Mesenteric fat pad (tissue), 1 donor: ENCODE measurements around the gene KRT36. TPM values are rescaled to one million over a fixed set of nuclear protein-coding genes. Genes with fewer than 3 reads are reported as not detected.

ENCODE experiments used
- DNase-seq: peaks from one replicate; pipeline ENCODE4 v3.0.0-alpha.2; 2020; ENCODE audit warnings: low spot score
- total RNA-seq: library from RNA; stranded (reverse); fragmentation: NEBNext Ultra II Directional; extraction: Animal tissue kit (Norgen Biotek cat#: 25700); gene quantifications from one replicate; pipeline ENCODE4 v1.2.1, GENCODE V29; 2021
- donor health status: DM: yes; HTN: yes; CAD: no.

KRT36 gene
- total RNA-seq, 1 donor from 2014 or later = not detected

DNA sequence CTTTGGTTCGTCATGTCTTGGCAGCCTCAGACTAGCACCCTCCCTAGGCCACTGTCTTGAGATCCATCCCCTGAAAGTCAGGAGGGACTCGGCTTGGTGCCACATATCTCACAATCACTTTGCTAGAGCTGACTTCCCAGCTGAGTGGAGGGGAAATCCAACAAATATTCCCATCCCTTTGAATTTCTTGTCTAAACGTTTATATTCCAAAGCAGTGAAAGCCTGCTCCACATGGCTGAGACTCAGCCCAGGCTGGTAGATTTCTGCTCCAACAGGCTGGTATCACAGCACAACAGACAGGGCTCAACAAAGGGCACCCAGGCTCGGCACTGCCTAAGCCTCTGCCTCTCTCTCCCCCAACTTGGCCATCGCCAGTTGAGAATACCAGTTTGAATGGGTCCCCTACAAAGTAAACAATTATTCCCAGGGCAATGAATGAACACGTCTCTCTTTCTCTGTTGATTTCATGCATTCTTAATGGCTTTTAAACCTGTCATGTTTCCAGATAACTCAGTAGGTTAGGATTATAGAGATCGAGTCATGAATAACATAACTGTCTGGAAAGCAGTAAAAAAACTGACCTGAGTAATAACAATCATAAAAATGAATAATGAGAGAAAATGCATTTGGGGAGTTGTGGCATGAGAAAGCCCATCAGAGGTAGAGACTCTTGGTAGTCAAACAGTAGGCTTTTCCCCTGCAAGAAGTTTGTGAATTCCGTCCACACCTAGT is 14.7 kb upstream of the KRT36 start:
- DNase-seq = no peak

DNA sequence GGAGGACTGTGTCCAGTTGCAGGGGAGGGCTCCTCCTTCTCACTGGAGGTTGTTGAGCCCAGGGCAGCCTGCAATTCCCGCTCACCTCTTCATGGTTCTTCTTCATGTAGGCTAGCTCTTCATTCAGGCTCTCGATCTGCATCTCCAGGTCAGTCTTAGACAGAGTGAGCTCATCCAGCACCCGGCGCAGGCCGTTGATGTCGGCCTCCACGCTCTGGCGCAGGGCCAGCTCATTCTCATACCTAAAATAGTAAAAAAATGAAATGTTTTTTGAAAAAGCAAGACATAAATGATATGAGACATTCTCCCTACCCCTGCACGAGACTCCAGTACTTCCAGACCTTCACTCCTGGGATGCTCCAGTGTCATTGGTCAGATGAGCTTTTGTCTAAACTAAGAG is 13.5 kb upstream of the KRT36 start:
- DNase-seq = no peak

DNA sequence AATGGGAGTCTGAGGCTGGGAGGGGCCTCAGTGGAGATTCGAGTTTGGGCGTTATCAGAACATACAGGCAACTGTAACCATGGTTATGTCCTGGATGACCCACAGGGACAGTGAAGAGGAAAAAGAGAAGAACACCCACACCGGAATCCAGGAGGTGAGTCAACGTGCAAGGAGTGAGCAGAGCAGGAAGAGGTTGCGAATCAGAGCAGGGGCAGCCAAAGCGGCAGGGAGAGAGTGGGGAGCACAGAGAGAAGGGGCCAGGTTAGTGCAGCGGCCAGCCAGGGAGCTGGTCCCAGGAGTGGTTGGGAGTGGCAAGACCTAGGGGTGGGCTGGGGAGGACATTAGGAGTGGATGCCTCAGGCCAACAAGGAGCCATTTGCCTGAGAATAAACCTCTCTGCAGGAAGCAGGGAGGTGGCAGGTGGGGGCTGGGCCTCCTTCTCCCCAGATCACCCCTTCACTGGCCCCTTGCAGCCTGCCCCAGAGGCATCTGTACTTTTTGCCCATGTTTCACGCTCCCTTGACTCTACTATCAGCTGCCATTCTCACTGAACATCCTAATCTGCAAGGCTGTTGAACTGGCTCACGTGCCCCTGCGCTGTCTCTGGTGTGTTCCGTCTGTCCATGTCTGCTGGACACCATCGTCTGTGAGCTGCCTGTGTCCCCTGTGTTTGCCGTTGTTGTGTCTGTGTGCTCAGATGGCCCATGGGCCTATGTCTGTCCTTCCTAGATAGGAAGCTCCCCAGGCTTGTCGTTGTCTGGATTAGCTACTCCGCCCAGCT is 10.6 kb upstream of the KRT36 start:
- DNase-seq = no peak

GRCh38 chr17:41499714-41500113 is 10.0 kb upstream of the KRT36 start:
- DNase-seq = no peak

DNA sequence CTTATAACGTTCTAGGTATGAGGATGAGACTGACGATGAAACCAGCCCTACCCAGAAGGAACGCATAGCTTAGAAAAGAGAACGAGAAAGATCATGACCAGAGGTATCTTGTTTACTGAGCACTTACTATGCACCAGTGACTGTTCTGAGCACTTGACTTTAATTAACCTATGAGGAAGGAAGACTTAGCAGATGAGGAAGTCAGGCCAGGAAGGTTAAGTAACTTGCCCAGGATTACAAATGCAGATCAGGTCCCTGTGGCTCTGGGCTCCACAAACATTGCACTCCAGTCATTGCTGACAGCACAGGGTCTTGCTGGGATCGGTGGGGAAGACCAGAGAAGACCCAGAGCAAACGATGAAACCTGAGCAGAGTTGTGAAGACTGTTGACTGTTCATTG is 8.6 kb upstream of the KRT36 start:
- no peak for DNase-seq

DNA sequence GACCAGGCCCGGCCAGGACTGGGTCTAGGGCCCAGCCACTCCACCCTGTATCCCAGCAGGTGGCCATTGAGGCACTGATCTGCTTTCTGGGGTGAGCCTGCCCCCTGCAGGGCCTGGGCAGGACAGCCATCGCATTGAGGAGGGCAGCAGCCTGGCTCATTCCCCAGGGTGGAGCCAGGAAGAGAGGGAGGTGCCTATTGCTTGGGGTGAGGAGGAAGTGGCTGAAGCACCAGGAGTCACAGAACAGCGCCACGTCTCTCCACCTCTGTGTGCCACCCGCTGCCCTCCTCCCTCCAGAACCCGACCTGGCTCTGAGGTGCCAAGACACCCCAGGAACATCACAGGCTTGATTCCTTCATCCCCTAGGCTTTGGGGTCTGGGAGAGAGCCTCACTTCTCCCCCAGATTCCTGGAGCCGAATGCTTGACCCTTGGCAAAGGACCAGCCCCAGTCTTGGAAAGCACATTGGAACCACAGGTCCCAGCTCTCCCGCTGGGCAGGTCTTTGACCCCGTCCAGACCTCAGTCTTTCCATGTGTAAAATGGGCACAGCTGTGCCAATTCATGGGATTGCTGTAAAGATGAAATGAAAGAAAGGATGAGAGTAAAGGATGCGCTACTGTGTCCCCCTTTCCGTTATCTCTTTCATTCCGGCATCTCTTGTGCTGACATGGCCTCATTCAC is 7.2 kb upstream of the KRT36 start:
- DNase-seq = no peak

- DNase-seq = no peak
Observed at GRCh38 chr17:41494524-41494923, 4.8 kb upstream of the KRT36 start.

GRCh38 chr17:41492771-41493170 is 3.1 kb upstream of the KRT36 start:
- DNase-seq = no peak

GRCh38 chr17:41492351-41492750 is 2.6 kb upstream of the KRT36 start:
- no peak for DNase-seq

- DNase-seq = no peak
Observed at GRCh38 chr17:41491476-41491875, 1.8 kb upstream of the KRT36 start.

GRCh38 chr17:41490000-41490990 is 585 bp upstream of the KRT36 start:
- DNase-seq = no peak

DNA sequence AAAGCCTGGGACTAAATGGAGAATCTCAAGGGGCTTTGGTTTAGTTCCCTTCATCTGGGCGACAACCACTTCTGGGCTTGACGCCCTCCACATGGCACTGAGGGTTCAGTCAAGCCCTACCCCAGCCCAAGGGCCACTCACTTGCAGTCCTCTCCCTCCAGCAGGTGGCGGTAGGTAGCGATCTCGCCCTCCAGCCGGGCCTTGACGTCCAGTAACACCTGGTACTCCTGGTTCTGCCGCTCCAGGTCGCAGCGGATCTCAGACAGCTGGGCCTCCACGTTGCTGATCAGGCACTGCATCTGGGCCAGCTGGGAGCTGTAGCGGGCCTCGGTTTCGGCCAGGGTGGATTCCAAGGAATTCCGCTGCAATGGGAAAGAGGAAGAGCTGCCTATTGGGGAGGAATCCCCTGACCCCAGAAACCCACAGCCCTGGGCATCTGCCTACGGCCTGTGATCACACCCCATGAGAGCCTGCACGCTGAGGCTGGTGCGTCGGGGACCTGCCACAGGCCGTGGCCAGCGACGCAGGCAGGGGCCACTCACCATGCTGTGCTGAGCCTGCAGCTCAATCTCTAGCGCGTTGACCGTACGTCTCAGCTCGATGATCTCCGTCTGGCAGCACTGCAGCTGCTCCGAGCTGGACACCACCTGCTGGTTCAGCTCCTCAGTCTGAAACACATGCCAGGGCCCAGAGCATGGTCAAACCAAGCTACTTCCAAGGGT is 2.7 kb downstream of the KRT36 start:
- no peak for DNase-seq

GRCh38 chr17:41486316-41486715 is 3.4 kb downstream of the KRT36 start:
- no peak for DNase-seq

- no peak for DNase-seq
Observed at GRCh38 chr17:41484920-41485904, 4.5 kb downstream of the KRT36 start.

DNA sequence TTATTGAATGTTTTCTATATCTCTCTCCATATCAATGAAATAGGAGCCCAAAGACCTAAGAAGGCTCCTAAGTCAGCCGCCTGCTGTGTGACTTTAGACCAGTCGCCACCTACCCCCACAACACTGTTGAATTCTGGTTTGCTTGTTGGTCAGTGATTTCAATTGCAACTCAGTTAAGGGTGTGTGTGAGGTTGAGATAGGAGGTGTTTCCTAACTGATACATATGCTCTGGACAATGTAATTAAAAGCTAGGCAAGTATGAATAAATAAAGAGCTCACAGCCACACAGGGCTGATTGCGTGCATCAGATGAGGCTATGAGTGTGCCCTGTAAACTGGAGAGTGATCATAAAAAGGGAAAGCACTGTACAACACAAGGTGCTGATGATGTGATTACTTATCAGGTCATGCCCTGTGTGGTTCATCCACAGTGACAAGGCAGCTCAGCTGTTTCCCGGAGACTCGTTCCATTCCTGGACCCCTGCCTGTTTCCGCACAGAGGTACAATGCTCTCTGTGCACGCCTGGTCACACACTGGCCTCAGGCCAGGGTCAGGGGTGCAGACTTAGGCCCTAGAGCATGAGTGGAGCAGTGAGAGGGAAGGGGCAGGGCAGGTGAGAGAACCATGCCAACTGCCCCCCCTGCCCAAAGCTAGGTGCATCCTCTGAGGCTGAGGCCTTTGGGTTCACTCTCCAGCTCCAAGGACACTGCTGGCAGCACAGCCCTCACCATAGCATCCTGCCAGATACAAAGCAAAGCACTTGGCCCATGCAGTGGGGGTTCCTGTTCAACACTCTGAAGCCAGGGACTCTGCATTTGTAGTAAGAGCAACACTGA is 5.5 kb downstream of the KRT36 start:
- no peak for DNase-seq

DNA sequence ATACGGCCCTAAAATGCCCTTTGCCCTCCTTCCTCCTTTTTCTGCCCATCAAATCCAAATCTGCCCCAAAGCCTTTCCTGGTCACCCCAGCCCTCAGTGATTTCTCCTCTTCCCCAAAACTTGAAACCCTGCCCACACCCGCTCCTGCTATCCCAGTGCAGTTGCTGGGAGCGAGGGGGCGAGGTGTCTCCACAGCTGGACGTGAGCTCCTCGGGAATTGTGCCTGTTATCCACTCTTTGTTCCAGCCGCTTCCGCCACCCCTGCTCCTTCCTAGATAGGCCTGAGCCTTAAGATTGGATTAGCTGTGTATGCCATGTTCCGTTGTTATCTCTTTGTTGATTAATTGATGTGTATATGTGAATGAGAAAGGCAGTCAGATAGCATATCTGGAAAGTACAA is 6.2 kb downstream of the KRT36 start:
- no peak for DNase-seq

GRCh38 chr17:41481036-41481435 is 8.7 kb downstream of the KRT36 start, which contains the start of gene KRT35:
Gene KRT35, minus strand, starts transcription at chr17:41481151. Its CDS starts 54 bp downstream, at chr17:41481097.
- DNase-seq = no peak

DNA sequence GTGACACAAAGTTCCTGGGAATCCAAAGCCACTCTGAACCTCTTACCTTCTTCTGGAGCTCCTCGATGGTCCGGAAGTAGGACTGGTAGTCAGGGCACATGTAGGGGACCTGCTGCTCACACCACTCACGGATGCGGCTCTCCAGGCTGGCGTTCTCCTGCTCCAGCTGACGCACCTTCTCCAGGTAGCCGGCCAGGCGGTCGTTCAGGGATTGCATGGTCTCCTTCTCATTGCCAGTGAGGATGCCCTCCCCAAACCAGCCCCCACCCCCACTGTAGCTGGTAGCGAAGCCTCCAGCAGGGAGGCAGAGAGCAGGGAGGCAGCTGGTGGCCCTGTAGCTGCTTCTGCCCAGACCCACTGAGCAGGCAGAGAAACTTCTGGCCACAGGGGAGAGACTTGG is 9.1 kb downstream of the KRT36 start:
- no peak for DNase-seq
